Neural cell (in vitro differentiated cells): Measurements from ENCODE around the gene TSSK3. TPM values are rescaled to one million over a fixed set of nuclear protein-coding genes. Genes with fewer than 3 reads are reported as not detected.

ENCODE experiments used
- H2AFZ ChIP-seq: fragments of 200-600, 300-800 bp; sonication (generic), shearing (Covaris generic); 2 replicates; pipeline ENCODE4 v1.6.0; 2014; ENCODE audit warnings: low read depth, mild to moderate bottlenecking, antibody characterized with exemption, low read length, moderate library complexity
- H3F3A ChIP-seq: fragments of 200-600 bp; shearing (Covaris generic); 2 replicates; pipeline ENCODE4 v1.6.1; 2016; ENCODE audit warnings: mild to moderate bottlenecking, moderate library complexity, mixed read lengths, antibody characterized with exemption, low read length; ENCODE audit not compliant: insufficient read depth, poor library complexity, severe bottlenecking
- H3K27ac ChIP-seq: fragments of 200-600, 300-800 bp; sonication (generic), shearing (Covaris generic); 2 replicates; pipeline ENCODE4 v1.5.1; 2014; ENCODE audit warnings: mild to moderate bottlenecking, low read length, moderate library complexity
- H3K27me3 ChIP-seq: fragments of 300-800, 200-600 bp; sonication (generic), shearing (Covaris generic); 2 replicates; pipeline ENCODE4 v1.6.0; 2014; ENCODE audit warnings: mild to moderate bottlenecking, low read depth, low read length, moderate library complexity; ENCODE audit not compliant: insufficient read depth
- H3K36me3 ChIP-seq: fragments of 300-800, 200-600 bp; sonication (generic), shearing (Covaris generic); 2 replicates; pipeline ENCODE4 v1.5.1; 2014; ENCODE audit warnings: mild to moderate bottlenecking, antibody characterized with exemption, low read length, moderate library complexity; ENCODE audit not compliant: insufficient read depth
- H3K4me2 ChIP-seq: fragments of 300-800, 200-600 bp; sonication (generic), shearing (Covaris generic); 2 replicates; pipeline ENCODE4 v1.6.0; 2014; ENCODE audit warnings: mild to moderate bottlenecking, low read length
- H3K4me3 ChIP-seq: fragments of 300-800, 200-600 bp; sonication (generic), shearing (Covaris generic); 2 replicates; pipeline ENCODE4 v1.5.1; 2014; ENCODE audit warnings: mild to moderate bottlenecking, low read length, moderate library complexity
- H3K79me2 ChIP-seq: fragments of 200-600 bp; shearing (Covaris generic); replicated peaks from 2 replicates; pipeline ENCODE4 v1.6.0; 2014; ENCODE audit warnings: mild to moderate bottlenecking, low read length, moderate library complexity; ENCODE audit not compliant: insufficient read depth
- H3K9ac ChIP-seq: fragments of 300-800, 200-600 bp; sonication (generic), shearing (Covaris generic); 2 replicates; pipeline ENCODE4 v1.6.1; 2016; ENCODE audit warnings: mild to moderate bottlenecking, low read length, mixed read lengths
- H3K9me2 ChIP-seq: fragments of 200-600 bp; shearing (Covaris generic); 2 replicates; pipeline ENCODE4 v1.6.1; 2016; ENCODE audit warnings: mild to moderate bottlenecking, low read length, mixed read lengths; ENCODE audit not compliant: insufficient read depth
- H3K9me3 ChIP-seq: fragments of 200-600, 300-800 bp; sonication (generic), shearing (Covaris generic); 2 replicates; pipeline ENCODE4 v1.6.1; 2016; ENCODE audit warnings: mild to moderate bottlenecking, mixed run types, low read length, moderate library complexity, mixed read lengths
- H4K20me1 ChIP-seq: fragments of 200-600 bp; shearing (Covaris generic); 2 replicates; pipeline ENCODE4 v1.6.1; 2016; ENCODE audit warnings: mild to moderate bottlenecking, mixed run types; ENCODE audit not compliant: insufficient read depth
- CTCF ChIP-seq: fragments of 450-650 bp; IDR thresholded peaks from 2 replicates; pipeline ENCODE4 v1.5.1; 2014; ENCODE audit warnings: antibody characterized with exemption, mild to moderate bottlenecking, moderate library complexity; ENCODE audit not compliant: poor library complexity, severe bottlenecking
- EP300 ChIP-seq: fragments of 450-650 bp; conservative IDR thresholded peaks from 2 replicates; pipeline ENCODE4 v1.6.1; 2014; ENCODE audit warnings: antibody characterized with exemption, mild to moderate bottlenecking, moderate library complexity; ENCODE audit not compliant: poor library complexity, severe bottlenecking
- EZH2 ChIP-seq: fragments of 200-600, 300-800 bp; shearing (Covaris generic), sonication (generic); IDR thresholded peaks from 2 replicates; pipeline ENCODE4 v1.6.1; 2014; ENCODE audit warnings: antibody characterized with exemption, low read length, borderline replicate concordance, mild to moderate bottlenecking; ENCODE audit not compliant: insufficient read depth, poor library complexity, severe bottlenecking
- MXI1 ChIP-seq: fragments of 450-650 bp; conservative IDR thresholded peaks from 2 replicates; pipeline ENCODE4 v1.6.1; 2014; ENCODE audit warnings: antibody characterized with exemption, mild to moderate bottlenecking; ENCODE audit not compliant: poor library complexity, severe bottlenecking
- POLR2AphosphoS5 ChIP-seq: IDR thresholded peaks from 2 replicates; pipeline ENCODE4 v1.6.1; 2012
- RAD21 ChIP-seq: fragments of 450-650 bp; conservative IDR thresholded peaks from 2 replicates; pipeline ENCODE4 v1.6.1; 2014; ENCODE audit warnings: antibody characterized with exemption, mild to moderate bottlenecking, moderate library complexity
- REST ChIP-seq: IDR thresholded peaks from 2 replicates; pipeline ENCODE4 v1.6.1; 2012; ENCODE audit warnings: borderline replicate concordance
- SMC3 ChIP-seq: fragments of 450-650 bp; conservative IDR thresholded peaks from 2 replicates; pipeline ENCODE4 v1.6.1; 2014; ENCODE audit warnings: antibody characterized with exemption, mild to moderate bottlenecking, moderate library complexity; ENCODE audit not compliant: poor library complexity
- polyA plus RNA-seq: library from polyadenylated mRNA; depleted of rRNA; stranded (reverse); fragments of >200 nt; gene quantifications from 2 replicates; pipeline ENCODE4 v1.2.3, GENCODE V29; 2014

The TSSK3 gene
- polyA plus RNA-seq, 1 donor from 2014 or later = not detected

DNA sequence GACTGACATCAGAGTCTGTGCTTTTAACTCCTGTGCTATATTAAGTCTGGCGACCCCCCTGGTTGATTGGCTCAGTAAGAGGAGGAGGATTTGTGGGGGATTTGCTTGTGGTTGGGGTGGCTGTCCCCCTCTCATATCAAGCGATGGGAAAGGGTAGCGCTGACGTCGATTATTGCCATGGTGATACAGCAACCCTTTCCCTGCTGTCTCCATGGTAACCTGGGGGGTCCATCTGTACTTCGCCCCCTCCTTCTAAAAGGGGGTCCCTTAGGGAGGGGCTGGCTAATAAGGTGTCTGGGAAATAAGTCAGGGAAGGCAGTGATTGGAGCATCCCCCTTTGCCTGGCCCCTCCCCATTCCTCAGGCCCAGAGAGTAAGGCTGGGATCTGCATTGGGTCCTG is 4.7 kb upstream of the TSSK3 start:
- H3K27ac ChIP-seq = peak overlapping the region; percentile 49

GRCh38 chr1:32358435-32358834 is 3.9 kb upstream of the TSSK3 start:
- H3K27ac ChIP-seq = peak overlapping the region; percentile 48
- TF ChIP-seq EP300 (no peak), EZH2 (no peak), POLR2AphosphoS5 (no peak), CTCF (no peak), MXI1 (no peak), SMC3 (no peak), RAD21 (no peak)

More for the DNA sequence above, 4.7 kb upstream of the TSSK3 start:
- H3K9ac ChIP-seq = peak overlapping the region; percentile 21
- no peaks in the 10 kb centered on the region for H3K79me2 ChIP-seq
- no peak overlapping the region for H2AFZ ChIP-seq
- peak overlapping the region; percentile 12 for H3K4me2 ChIP-seq
- peak overlapping the region; percentile 48 for H3K4me3 ChIP-seq
- no peaks in the 10 kb centered on the region for H3F3A ChIP-seq
- H3K9me3 ChIP-seq = no peaks in the 10 kb centered on the region
- H4K20me1 ChIP-seq = no peaks in the 10 kb centered on the region
- H3K36me3 ChIP-seq = no peaks in the 10 kb centered on the region
- TF ChIP-seq POLR2AphosphoS5 = no peak
- TF ChIP-seq RAD21 = no peak
- TF ChIP-seq EZH2 = no peak
- TF ChIP-seq SMC3 = no peak
- TF ChIP-seq CTCF = no peak
- TF ChIP-seq MXI1 = no peak
- no peak for TF ChIP-seq REST
- TF ChIP-seq EP300 = no peak
- H3K9me2 ChIP-seq = no peaks in the 10 kb centered on the region
- no peaks in the 10 kb centered on the region for H3K27me3 ChIP-seq

More at GRCh38 chr1:32358435-32358834, 3.9 kb upstream of the TSSK3 start:
- H3K79me2 ChIP-seq = no peaks in the 10 kb centered on the region
- H3F3A ChIP-seq = no peaks in the 10 kb centered on the region
- H3K36me3 ChIP-seq = no peaks in the 10 kb centered on the region
- no peaks in the 10 kb centered on the region for H3K9me2 ChIP-seq
- no peaks in the 10 kb centered on the region for H3K27me3 ChIP-seq
- no peak overlapping the region for H2AFZ ChIP-seq
- no peak overlapping the region for H3K4me2 ChIP-seq
- H3K9me3 ChIP-seq = no peaks in the 10 kb centered on the region
- no peaks in the 10 kb centered on the region for H4K20me1 ChIP-seq
- no peak overlapping the region for H3K9ac ChIP-seq
- H3K4me3 ChIP-seq = no peak overlapping the region
